Measurements from ENCODE around the gene DCLK3. TPM values are rescaled to one million over a fixed set of nuclear protein-coding genes. Genes with fewer than 3 reads are reported as not detected.

Gene DCLK3
- total RNA-seq, 1 experiment from 2014 or later: 1.4 TPM

DNA sequence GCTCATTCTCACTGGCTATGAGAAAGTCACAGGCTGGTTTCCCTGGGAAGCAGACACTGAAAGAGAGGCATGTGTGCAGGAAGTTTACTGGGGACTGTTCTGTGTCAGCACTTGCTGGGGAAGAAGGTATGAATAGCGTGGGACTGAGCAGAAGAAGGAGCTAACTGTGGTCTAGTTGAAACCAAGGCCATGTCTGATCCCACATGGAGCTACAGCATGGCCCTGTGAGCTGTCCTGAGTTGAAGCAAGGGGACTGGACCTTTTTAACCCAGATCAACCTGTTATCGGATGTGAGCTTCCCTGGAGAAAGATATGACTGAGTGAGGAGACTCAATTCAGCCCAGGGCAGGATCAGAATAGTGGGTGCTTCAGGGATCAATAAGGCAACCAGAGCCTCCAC is 53.7 kb downstream of the DCLK3 start:
- TF ChIP-seq, protein P1, sequence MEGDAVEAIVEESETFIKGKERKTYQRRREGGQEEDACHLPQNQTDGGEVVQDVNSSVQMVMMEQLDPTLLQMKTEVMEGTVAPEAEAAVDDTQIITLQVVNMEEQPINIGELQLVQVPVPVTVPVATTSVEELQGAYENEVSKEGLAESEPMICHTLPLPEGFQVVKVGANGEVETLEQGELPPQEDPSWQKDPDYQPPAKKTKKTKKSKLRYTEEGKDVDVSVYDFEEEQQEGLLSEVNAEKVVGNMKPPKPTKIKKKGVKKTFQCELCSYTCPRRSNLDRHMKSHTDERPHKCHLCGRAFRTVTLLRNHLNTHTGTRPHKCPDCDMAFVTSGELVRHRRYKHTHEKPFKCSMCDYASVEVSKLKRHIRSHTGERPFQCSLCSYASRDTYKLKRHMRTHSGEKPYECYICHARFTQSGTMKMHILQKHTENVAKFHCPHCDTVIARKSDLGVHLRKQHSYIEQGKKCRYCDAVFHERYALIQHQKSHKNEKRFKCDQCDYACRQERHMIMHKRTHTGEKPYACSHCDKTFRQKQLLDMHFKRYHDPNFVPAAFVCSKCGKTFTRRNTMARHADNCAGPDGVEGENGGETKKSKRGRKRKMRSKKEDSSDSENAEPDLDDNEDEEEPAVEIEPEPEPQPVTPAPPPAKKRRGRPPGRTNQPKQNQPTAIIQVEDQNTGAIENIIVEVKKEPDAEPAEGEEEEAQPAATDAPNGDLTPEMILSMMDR (conservative IDR thresholded peaks at IDR 0.05): no peak

More for the DNA sequence above, 53.7 kb downstream of the DCLK3 start:
- Histone ChIP-seq H2BK12ac (ENCODE audit: insufficient read length, low read depth, low read length) (no peak overlapping the region), H3T11ph (ENCODE audit: low read length) (no peak overlapping the region), H3K27me3 (ENCODE audit: insufficient read depth, low read length) (no peaks in the 10 kb centered on the region), H3K27ac (ENCODE audit: insufficient read length, low read depth, low read length) (no peak overlapping the region), H3K56ac (ENCODE audit: insufficient read length, low read depth, low read length) (no peak overlapping the region), H4K91ac (ENCODE audit: insufficient read length, low read depth, low read length) (no peak overlapping the region), H3K9ac (ENCODE audit: extremely low read depth, insufficient read length, low read length) (no peak overlapping the region), H2AK5ac (ENCODE audit: insufficient read length, low read length) (no peak overlapping the region), H2AFZ (ENCODE audit: low read length) (no peak overlapping the region), H4K8ac (replicated peaks; ENCODE audit: insufficient read length, low read depth, low read length) (no peak overlapping the region), H3K14ac (ENCODE audit: insufficient read depth, low read length) (no peak overlapping the region), H3K23me2 (ENCODE audit: insufficient read length, low read depth, low read length, poor library complexity, severe bottlenecking) (no peaks in the 10 kb centered on the region), H3K4me2 (ENCODE audit: insufficient read depth, insufficient read length, low read length) (no peak overlapping the region), H3K9me3 (ENCODE audit: control insufficient read depth, low read depth, low read length) (no peaks in the 10 kb centered on the region), H3K79me1 (ENCODE audit: insufficient read depth, low read depth, low read length, poor library complexity, severe bottlenecking) (no peaks in the 10 kb centered on the region), H3K79me2 (ENCODE audit: insufficient read depth, low read length) (no peaks in the 10 kb centered on the region), H2BK15ac (ENCODE audit: low read depth, low read length) (no peak overlapping the region), H3K4ac (ENCODE audit: low read depth, low read length) (no peak overlapping the region), H2BK120ac (ENCODE audit: low read depth, low read length, poor library complexity, severe bottlenecking) (no peak overlapping the region), H2BK20ac (ENCODE audit: low read depth, low read length, poor library complexity, severe bottlenecking) (no peak overlapping the region), H4K20me1 (ENCODE audit: control insufficient read depth, insufficient read depth, insufficient read length) (no peaks in the 10 kb centered on the region), H3K4me1 (ENCODE audit: insufficient read depth, low read length) (no peaks in the 10 kb centered on the region), H3K23ac (ENCODE audit: insufficient read length, low read depth, low read length) (no peak overlapping the region), H3K18ac (ENCODE audit: insufficient read length, low read depth, low read length) (no peak overlapping the region), H4K5ac (ENCODE audit: insufficient read length, low read depth, low read length) (no peak overlapping the region), H2BK5ac (ENCODE audit: insufficient read length, low read length) (no peak overlapping the region)
- Mint-ChIP-seq H3K9me3 (no peaks in the 10 kb centered on the region), H3K27ac (no peak overlapping the region), H3K4me3 (no peak overlapping the region), H3K4me1 (peaks cover 2 to 4% of the 10 kb centered on the region in 2 experiments; a peak in 1 of 4 replicates), H3K27me3 (ENCODE audit: low read depth) (no peaks in the 10 kb centered on the region; the same call in none of the 2 replicates), H3K36me3 (ENCODE audit: insufficient read depth in 1 of 3, low read depth in 3 of 3) (no peaks in the 10 kb centered on the region)
- DNase-seq: no peak
- no CpG with 5 or more reads among the region's 2 CpGs for WGBS (ENCODE audit: extremely low coverage, insufficient read length, low lambda C conversion rate)

All from H9 (cell line).